Left renal cortex interstitium (tissue), 4 donors: ENCODE data around the gene PRR20G. TPM values are rescaled to one million over a fixed set of nuclear protein-coding genes. Genes with fewer than 3 reads are reported as not detected.
"Not testable (repeated sequence)": the region's sequence is repeated elsewhere in the genome, so short reads cannot be mapped to it uniquely, and the experiment has no call there.

Experiments
- DNase-seq, 4 donors: peaks; one replicate each; pipeline ENCODE4 v3.0.0-alpha.2; 2013; ENCODE audit warnings: low read depth in 4 of 4, low spot score in 2 of 4, missing footprints in 1 of 4
- polyA plus RNA-seq, 4 donors: library from polyadenylated mRNA; unstranded; fragments of 120-200 nt; gene quantifications; one replicate each; pipeline ENCODE4 v1.2.1, GENCODE V29; 2013; ENCODE audit not compliant: insufficient read length in 4 of 4

The PRR20G gene
- not detected for polyA plus RNA-seq

GRCh38 chr3:127287840-127288239 is at the start of gene PRR20G:
TSS of gene PRR20G (minus strand) at chr3:127288046. CDS start at chr3:127287365, 681 bp downstream.
- no peak for DNase-seq

GRCh38 chr3:127337001-127337400 is 49.2 kb upstream of the PRR20G start:
- DNase-seq: no peak

GRCh38 chr3:127336101-127336500 is 48.3 kb upstream of the PRR20G start:
- no peak for DNase-seq

- no peak for DNase-seq
Observed at GRCh38 chr3:127330385-127330784, 42.5 kb upstream of the PRR20G start.

- no peak for DNase-seq
Observed at GRCh38 chr3:127329631-127330285, 41.9 kb upstream of the PRR20G start.

- no peak for DNase-seq
Observed at GRCh38 chr3:127328421-127328820, 40.6 kb upstream of the PRR20G start.

- no peak for DNase-seq
Observed at GRCh38 chr3:127326341-127326740, 38.5 kb upstream of the PRR20G start.

GRCh38 chr3:127325629-127325961 is 37.7 kb upstream of the PRR20G start:
- no peak for DNase-seq

- no peak for DNase-seq
Observed at GRCh38 chr3:127324913-127325628, 37.2 kb upstream of the PRR20G start.

- DNase-seq: no peak
Observed at GRCh38 chr3:127324076-127324475, 36.2 kb upstream of the PRR20G start.

- no peak for DNase-seq
Observed at GRCh38 chr3:127323581-127323980, 35.7 kb upstream of the PRR20G start.

- DNase-seq: no peak
Observed at GRCh38 chr3:127321371-127321770, 33.5 kb upstream of the PRR20G start.

- no peak for DNase-seq
Observed at GRCh38 chr3:127320529-127321121, 32.8 kb upstream of the PRR20G start.

- DNase-seq: no peak
Observed at GRCh38 chr3:127316685-127317084, 28.8 kb upstream of the PRR20G start.

GRCh38 chr3:127312818-127313217 is 25.0 kb upstream of the PRR20G start:
- DNase-seq: no peak

GRCh38 chr3:127308821-127309220 is 21.0 kb upstream of the PRR20G start:
- DNase-seq: not testable (repeated sequence)

- no peak for DNase-seq
Observed at GRCh38 chr3:127307916-127308315, 20.1 kb upstream of the PRR20G start.

- no peak for DNase-seq
Observed at GRCh38 chr3:127307112-127307835, 19.4 kb upstream of the PRR20G start.

GRCh38 chr3:127306361-127307111 is 18.7 kb upstream of the PRR20G start:
- no peak for DNase-seq

GRCh38 chr3:127305499-127306060 is 17.7 kb upstream of the PRR20G start:
- DNase-seq: no peak
